ENCODE data around the gene DDX1. TPM values are rescaled to one million over a fixed set of nuclear protein-coding genes. Genes with fewer than 3 reads are reported as not detected.
A peak's percentile ranks its signal among the peaks of the same experiment; 100 is the strongest.

DDX1 gene
- total and polyA plus RNA-seq, 2 donors from 2014 or later, result 84.0 to 90.0 TPM

DNA sequence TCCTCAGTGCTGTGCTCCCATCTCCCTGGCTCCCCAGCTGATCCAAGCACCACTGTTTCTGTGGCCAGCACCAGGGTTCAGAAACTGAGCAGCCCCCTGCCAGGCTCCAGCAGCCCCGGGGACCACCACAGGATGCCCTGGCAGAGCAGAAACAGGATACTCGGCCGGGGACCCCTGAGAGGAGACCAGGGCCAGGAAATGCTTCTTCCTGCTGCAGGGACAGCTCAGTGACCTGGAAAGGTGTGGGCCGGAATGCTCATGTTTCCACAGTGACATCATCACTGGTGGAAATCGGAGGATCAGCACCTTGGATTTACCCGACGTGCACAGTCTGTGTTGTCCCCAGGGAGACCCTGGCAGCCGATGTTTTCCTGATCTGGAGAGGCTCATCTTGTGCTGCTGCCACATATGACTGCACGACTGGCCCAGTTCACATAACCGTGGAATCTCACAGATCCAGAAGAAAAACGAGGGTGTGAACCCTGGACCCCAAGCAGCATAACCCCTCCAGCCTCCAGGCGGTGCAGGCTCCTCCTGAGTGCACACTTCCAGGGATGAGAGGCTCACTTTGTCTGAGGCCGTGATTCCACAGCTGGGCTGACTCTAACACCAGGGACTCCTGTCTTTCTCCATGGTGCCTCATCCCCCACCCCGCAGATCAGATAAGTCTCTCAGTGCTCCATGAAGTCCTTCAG lies 58.0 kb downstream of the DDX1 start:
- Histone ChIP-seq H3K4me3 (ENCODE audit: low read length in 3 of 3) (no peak overlapping the region), H3K36me3 (ENCODE audit: control insufficient read depth in 2 of 3, insufficient read depth in 3 of 3, low read length in 3 of 3) (no peaks in the 10 kb centered on the region), H3K4me1 (ENCODE audit: control insufficient read depth in 2 of 3, insufficient read depth in 2 of 3, low read depth in 1 of 3, low read length in 3 of 3) (peaks cover 0 to 8% (median 0%) of the 10 kb centered on the region in 3 donors), H3K9ac (ENCODE audit: low read length in 3 of 3) (no peak overlapping the region), H3K27ac (ENCODE audit: low read depth in 2 of 2, low read length in 2 of 2) (no peak overlapping the region), H3K9me3 (ENCODE audit: control insufficient read depth in 2 of 3, insufficient read depth in 1 of 3, low read length in 3 of 3) (no peaks in the 10 kb centered on the region), H3K27me3 (ENCODE audit: control insufficient read depth, insufficient read depth, low read length) (no peaks in the 10 kb centered on the region)
- intact Hi-C loops (cut with DNase I), result no loop called here
- FAIRE-seq, result no peak
- TF ChIP-seq, protein P1, sequence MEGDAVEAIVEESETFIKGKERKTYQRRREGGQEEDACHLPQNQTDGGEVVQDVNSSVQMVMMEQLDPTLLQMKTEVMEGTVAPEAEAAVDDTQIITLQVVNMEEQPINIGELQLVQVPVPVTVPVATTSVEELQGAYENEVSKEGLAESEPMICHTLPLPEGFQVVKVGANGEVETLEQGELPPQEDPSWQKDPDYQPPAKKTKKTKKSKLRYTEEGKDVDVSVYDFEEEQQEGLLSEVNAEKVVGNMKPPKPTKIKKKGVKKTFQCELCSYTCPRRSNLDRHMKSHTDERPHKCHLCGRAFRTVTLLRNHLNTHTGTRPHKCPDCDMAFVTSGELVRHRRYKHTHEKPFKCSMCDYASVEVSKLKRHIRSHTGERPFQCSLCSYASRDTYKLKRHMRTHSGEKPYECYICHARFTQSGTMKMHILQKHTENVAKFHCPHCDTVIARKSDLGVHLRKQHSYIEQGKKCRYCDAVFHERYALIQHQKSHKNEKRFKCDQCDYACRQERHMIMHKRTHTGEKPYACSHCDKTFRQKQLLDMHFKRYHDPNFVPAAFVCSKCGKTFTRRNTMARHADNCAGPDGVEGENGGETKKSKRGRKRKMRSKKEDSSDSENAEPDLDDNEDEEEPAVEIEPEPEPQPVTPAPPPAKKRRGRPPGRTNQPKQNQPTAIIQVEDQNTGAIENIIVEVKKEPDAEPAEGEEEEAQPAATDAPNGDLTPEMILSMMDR (IDR thresholded peaks at IDR 0.05; ENCODE audit: borderline replicate concordance, extremely low read depth, insufficient read depth), result no peak
- peak in 4 of 5 donors; percentile 79 to 89 (median 84) for DNase-seq

DNA sequence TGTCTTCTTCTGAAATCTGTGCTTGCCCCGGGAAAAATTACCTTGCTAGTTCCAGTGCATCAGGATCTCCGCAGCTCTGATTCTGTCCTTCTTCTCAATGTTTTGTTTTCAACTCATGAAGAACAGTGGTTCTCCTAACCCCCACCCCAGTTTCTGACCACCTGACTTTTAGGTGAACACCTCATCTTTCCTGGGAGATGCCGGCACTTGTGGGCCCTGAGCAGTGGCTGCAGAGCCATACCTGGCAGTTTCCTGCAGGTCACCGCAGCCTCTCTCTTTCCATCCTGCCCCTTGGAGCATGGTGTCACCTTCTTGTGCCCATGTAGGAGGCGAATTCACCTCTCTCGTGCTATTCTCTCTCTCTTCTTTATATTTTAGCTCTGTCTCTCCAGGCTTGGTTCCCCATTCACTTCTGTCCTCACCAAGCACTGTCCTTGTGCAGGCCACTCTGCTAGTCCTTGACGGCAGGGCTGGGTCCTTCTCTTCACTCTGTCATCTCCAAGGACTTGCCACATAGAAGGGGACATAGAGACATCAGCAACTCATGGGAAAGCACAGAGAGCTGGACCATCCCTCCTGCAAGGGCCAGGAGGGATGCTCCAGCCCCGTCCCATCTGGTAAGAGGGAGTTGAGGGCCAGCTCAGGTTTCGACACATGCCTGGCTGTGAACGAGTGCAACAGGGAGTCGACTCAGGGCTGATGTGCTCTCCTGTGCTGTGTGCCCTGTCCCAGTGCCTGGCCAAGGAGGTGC lies 59.1 kb downstream of the DDX1 start:
- TF ChIP-seq, protein P1 (IDR thresholded peaks at IDR 0.05; ENCODE audit: borderline replicate concordance, extremely low read depth, insufficient read depth), result no peak
- H3K4me1 ChIP-seq (ENCODE audit: control insufficient read depth in 2 of 3, insufficient read depth in 2 of 3, low read depth in 1 of 3, low read length in 3 of 3), result peaks cover 0 to 8% (median 0%) of the 10 kb centered on the region in 3 donors
- H3K4me3 ChIP-seq (ENCODE audit: low read length in 3 of 3), result no peak overlapping the region
- H3K36me3 ChIP-seq (ENCODE audit: control insufficient read depth in 2 of 3, insufficient read depth in 3 of 3, low read length in 3 of 3), result no peaks in the 10 kb centered on the region
- H3K9me3 ChIP-seq (ENCODE audit: control insufficient read depth in 2 of 3, insufficient read depth in 1 of 3, low read length in 3 of 3), result no peaks in the 10 kb centered on the region
- DNase-seq (peak in 1 of 5 donors; percentile 60), FAIRE-seq (no peak)
- no peaks in the 10 kb centered on the region for H3K27me3 ChIP-seq (ENCODE audit: control insufficient read depth, insufficient read depth, low read length)
- H3K27ac ChIP-seq (ENCODE audit: low read depth in 2 of 2, low read length in 2 of 2), result no peak overlapping the region
- intact Hi-C loops (cut with DNase I), result no loop called here
- no peak overlapping the region for H3K9ac ChIP-seq (ENCODE audit: low read length in 3 of 3)

DNA sequence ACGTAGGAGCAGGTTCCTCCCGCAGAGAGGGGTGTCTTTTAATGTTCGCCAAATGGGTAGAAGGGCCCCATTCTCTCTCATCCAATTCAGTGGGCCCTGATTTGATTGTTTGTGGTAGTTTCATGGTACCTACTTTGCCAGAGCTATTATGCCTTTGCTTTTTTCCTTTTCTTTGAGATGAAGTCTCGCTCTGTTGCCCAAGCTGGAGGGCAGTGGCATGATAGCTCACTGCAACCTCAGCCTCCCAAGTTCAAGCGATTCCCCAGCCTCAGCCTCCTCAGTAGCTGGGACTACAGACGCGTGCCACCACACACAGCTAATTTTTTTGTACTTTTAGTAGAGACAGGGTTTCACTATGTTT lies 59.7 kb downstream of the DDX1 start:
- H3K4me1 ChIP-seq (ENCODE audit: control insufficient read depth in 2 of 3, insufficient read depth in 2 of 3, low read depth in 1 of 3, low read length in 3 of 3), result peaks cover 0 to 8% (median 0%) of the 10 kb centered on the region in 3 donors
- no peaks in the 10 kb centered on the region for H3K9me3 ChIP-seq (ENCODE audit: control insufficient read depth in 2 of 3, insufficient read depth in 1 of 3, low read length in 3 of 3)
- H3K27me3 ChIP-seq (ENCODE audit: control insufficient read depth, insufficient read depth, low read length), result no peaks in the 10 kb centered on the region
- H3K36me3 ChIP-seq (ENCODE audit: control insufficient read depth in 2 of 3, insufficient read depth in 3 of 3, low read length in 3 of 3), result no peaks in the 10 kb centered on the region
- no peak overlapping the region for H3K9ac ChIP-seq (ENCODE audit: low read length in 3 of 3)
- H3K27ac ChIP-seq (ENCODE audit: low read depth in 2 of 2, low read length in 2 of 2), result no peak overlapping the region
- TF ChIP-seq, protein P1 (IDR thresholded peaks at IDR 0.05; ENCODE audit: borderline replicate concordance, extremely low read depth, insufficient read depth), result no peak
- no peak for DNase-seq
- H3K4me3 ChIP-seq (ENCODE audit: low read length in 3 of 3), result no peak overlapping the region
- intact Hi-C loops (cut with DNase I), result no loop called here
- no peak for FAIRE-seq

Measured in kidney (tissue), 14 donors.